GM12872 (cell line): ENCODE results near the gene ADORA2B.

Experiments
- CTCF ChIP-seq: IDR thresholded peaks from 3 replicates; pipeline ENCODE4 v1.5.1; 2011; ENCODE audit warnings: low read depth, mild to moderate bottlenecking, low read length, moderate library complexity; ENCODE audit not compliant: insufficient read depth

The ADORA2B gene

DNA sequence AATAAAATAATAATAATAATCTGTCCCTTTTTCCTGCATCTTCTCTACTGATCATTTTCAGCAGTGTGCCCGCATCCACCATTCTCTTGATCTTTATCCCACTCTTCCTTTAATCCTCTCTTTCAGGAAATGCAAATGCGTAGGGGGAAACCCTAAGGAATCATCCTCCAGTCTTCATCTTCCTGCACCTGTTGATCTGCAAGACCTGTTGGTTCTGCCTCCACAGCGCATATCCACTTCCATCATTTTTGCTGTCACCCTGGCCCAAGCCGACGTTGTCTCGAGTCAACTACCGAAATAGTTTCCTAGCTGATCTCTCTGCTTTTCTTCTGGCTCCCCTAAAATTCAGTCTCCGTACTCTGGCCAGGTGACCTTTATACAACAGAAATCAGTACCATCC lies 24.5 kb downstream of the ADORA2B start:
- TF ChIP-seq CTCF: no peak

DNA sequence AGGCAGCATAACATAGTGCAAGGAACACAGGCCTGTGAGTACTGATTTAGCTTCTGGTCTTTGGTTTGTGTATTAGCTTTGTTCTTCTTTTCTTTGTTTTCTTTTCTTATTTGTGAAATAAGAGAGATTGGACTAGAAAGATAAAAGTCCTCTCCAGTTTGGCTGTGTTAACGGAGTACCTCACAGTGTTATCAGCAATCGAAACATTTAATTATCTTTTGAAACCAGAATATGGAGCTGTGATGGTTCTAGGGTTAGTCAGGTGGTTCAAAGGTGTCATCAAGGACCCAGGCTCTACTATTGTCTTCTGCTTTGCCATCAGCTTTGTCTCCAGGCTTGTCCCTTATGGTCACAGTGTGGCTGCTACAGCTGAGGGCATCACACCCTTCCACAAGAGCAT lies 25.6 kb downstream of the ADORA2B start:
- no peak for TF ChIP-seq CTCF

- no peak for TF ChIP-seq CTCF
These were observed 26.3 kb downstream of the ADORA2B start for GRCh38 chr17:15971098-15971678.

GRCh38 chr17:15971882-15972281 lies 27.0 kb downstream of the ADORA2B start:
- no peak for TF ChIP-seq CTCF

DNA sequence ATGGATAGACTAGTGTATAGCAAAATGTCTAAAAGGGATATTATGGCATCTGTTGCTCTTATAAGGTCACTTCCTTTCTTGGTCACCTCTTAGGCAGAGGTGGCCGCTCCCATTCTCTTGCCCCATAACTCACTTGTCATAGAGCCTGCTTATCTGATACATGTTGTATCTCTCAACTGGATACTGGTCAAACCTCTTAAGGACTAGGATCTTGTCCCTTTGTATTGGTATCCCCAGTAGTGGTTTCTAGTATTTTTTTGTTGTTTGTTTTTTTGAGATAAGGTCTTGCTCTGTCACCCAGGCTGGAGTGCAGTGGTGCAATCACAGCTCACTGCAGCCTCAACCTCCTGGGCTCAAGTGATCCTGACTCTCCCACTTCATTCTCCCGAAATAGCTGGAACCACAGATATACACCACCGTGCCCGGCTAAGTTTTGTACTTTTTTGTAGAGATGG lies 27.6 kb downstream of the ADORA2B start:
- no peak for TF ChIP-seq CTCF

GRCh38 chr17:15973016-15973415 lies 28.1 kb downstream of the ADORA2B start:
- no peak for TF ChIP-seq CTCF

DNA sequence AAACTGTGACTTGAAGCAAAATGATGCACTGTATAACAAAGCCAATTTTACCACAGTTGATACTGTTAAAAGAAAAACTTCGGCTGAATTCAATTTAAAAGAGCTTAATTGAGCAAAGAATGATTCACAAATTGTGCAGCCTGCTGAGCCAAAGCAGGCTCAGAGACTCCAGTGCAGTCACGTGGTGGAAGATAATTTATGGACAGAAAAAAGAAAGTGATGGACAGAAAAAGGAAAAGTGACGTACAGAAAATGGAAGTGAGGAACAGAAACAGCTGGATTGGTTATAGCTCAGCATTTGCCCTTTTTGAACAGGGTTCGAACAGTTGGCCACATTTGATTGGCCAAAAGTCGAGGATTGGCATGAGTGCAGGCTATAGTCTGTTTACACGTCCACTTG lies 28.9 kb downstream of the ADORA2B start:
- TF ChIP-seq CTCF: no peak
